K562 (cell line): ENCODE data around the gene HEXIM2. TPM values are rescaled to one million over a fixed set of nuclear protein-coding genes. Genes with fewer than 3 reads are reported as not detected.

Experiments
- ATAC-seq: fragments of 200-7000 bp; cut with Tn5 transposase; 3 replicates; pipeline ENCODE4 v1.9.1; 2020; ENCODE audit warnings: moderate library complexity
- BruUV-seq: library from RNA; stranded (reverse); fragments of 400-500 nt; replicated peaks from 2 replicates; lab custom pipeline; 2021; lab: Mats Ljungman, UMichigan
- CTCF ChIA-PET: fragments of 300-600 bp; formaldehyde crosslinking; extraction: SDS; loops from one replicate; lab custom pipeline; 2021; ENCODE audit warnings: low intra/inter-chr PET ratio; lab: Yijun Ruan, JAX
- POLR2A ChIA-PET: fragments of 300-600, 350-650 bp; sonication (Branson Sonifier 250); formaldehyde crosslinking; extraction: SDS; loops from one replicate; lab custom pipeline; 2021; ENCODE audit warnings: antibody characterized with exemption, inconsistent platforms; lab: Yijun Ruan, JAX
- DNase-seq, 4 experiments: peaks; one replicate each; pipeline versions ENCODE4 v3.0.0 to v3.0.0-alpha.2; 2011 to 2018; ENCODE audit warnings: low spot score in 3 of 4, mixed read lengths in 3 of 4; ENCODE audit errors: extremely low read depth in 1 of 4
- FAIRE-seq: peaks from 2 replicates; lab custom pipeline; 2011; peaks lifted over from hg19 to GRCh38; lab: Jason Lieb, UNC
- H2AFZ ChIP-seq: 2 replicates; pipeline ENCODE4 v1.6.0; 2011; ENCODE audit warnings: low read depth, low read length, control low read depth, inconsistent platforms
- H3K27ac ChIP-seq: fragments of 200-600 bp; 3 replicates; pipeline ENCODE4 v1.8.0; 2011; ENCODE audit warnings: low read depth, mild to moderate bottlenecking, control low read depth, inconsistent platforms, low read length, moderate library complexity, mixed read lengths; ENCODE audit errors: extremely low read depth
- H3K27me3 ChIP-seq, 2 experiments: fragments of 300-600 bp in 1 of 2; 2 replicates in 1 of 2; 3 replicates in 1 of 2; pipeline versions ENCODE4 v1.6.0 to v1.8.0; 2011; ENCODE audit warnings: inconsistent platforms in 2 of 2, low read length in 2 of 2, mild to moderate bottlenecking in 1 of 2, mixed read lengths in 1 of 2, moderate library complexity in 1 of 2; ENCODE audit not compliant: control insufficient read depth in 2 of 2, insufficient read depth in 2 of 2
- H3K36me3 ChIP-seq: fragments of 300-600 bp; 3 replicates; pipeline ENCODE4 v1.8.0; 2011; ENCODE audit warnings: mild to moderate bottlenecking, low read length, inconsistent platforms; ENCODE audit not compliant: control insufficient read depth, insufficient read depth
- H3K4me1 ChIP-seq, 2 experiments: fragments of 200-600 bp in 1 of 2; replicated peaks in 1 of 2; 2 replicates in 1 of 2; 3 replicates in 1 of 2; pipeline versions ENCODE4 v1.5.1 to v1.8.0; 2011; ENCODE audit warnings: inconsistent platforms in 2 of 2, low read length in 2 of 2, mild to moderate bottlenecking in 1 of 2, mixed read lengths in 1 of 2, moderate library complexity in 1 of 2; ENCODE audit not compliant: control insufficient read depth in 2 of 2, insufficient read depth in 2 of 2
- H3K4me2 ChIP-seq: 2 replicates; pipeline ENCODE4 v1.6.1; 2011; ENCODE audit warnings: low read length, control low read depth, inconsistent platforms, mixed read lengths; ENCODE audit not compliant: insufficient read depth
- H3K4me3 ChIP-seq: fragments of 200-600 bp; sonication (generic), shearing (Covaris generic); 2 replicates; pipeline ENCODE4 v1.5.1; 2016; ENCODE audit warnings: control low read depth, inconsistent platforms
- H3K79me2 ChIP-seq: fragments of 200-600 bp; 3 replicates; pipeline ENCODE4 v1.8.0; 2011; ENCODE audit warnings: low read length, inconsistent platforms; ENCODE audit not compliant: control insufficient read depth, insufficient read depth
- H3K9ac ChIP-seq, 2 experiments: 2 replicates each; pipeline versions ENCODE4 v1.6.0 to v1.6.1; 2011; ENCODE audit warnings: low read depth in 2 of 2, low read length in 2 of 2, control low read depth in 1 of 2, inconsistent platforms in 1 of 2, mild to moderate bottlenecking in 1 of 2, mixed read lengths in 1 of 2; ENCODE audit not compliant: insufficient read depth in 1 of 2
- H3K9me1 ChIP-seq: one replicate; pipeline ENCODE4 v1.6.0; 2011; ENCODE audit warnings: inconsistent platforms, mild to moderate bottlenecking, low read length, moderate library complexity; ENCODE audit not compliant: control insufficient read depth, insufficient read depth
- H3K9me3 ChIP-seq: replicated peaks from 2 replicates; pipeline ENCODE4 v1.5.1; 2011; ENCODE audit warnings: low read depth, low read length, inconsistent platforms; ENCODE audit not compliant: control insufficient read depth, insufficient read depth
- H4K20me1 ChIP-seq: replicated peaks from 2 replicates; pipeline ENCODE4 v1.6.1; 2011; ENCODE audit warnings: low read length, inconsistent platforms, mixed read lengths; ENCODE audit not compliant: control insufficient read depth, insufficient read depth
- EP400 ChIP-seq: fragments of 450-650 bp; IDR thresholded peaks from 2 replicates; pipeline ENCODE4 v1.6.1; 2017; ENCODE audit warnings: antibody characterized with exemption, mild to moderate bottlenecking, moderate library complexity
- WGBS: fragments of 100-300 bp; shearing (Covaris generic); methylation state at CpG from one replicate; pipeline ENCODE4 v1.1.6; 2016; ENCODE audit warnings: low coverage, mixed read lengths; ENCODE audit not compliant: insufficient coverage; ENCODE audit errors: missing lambda C conversion rate; 5-methylcytosine and 5-hydroxymethylcytosine counted together
- in situ Hi-C: fragments of 300-500 bp; cut with MboI; formaldehyde crosslinking; loops from 4 replicates; pipeline ENCODE4 v1.15.0; 2018; ENCODE audit warnings: inconsistent platforms, mixed read lengths
- intact Hi-C: fragments of 100-400 bp; cut with micrococcal nuclease; formaldehyde crosslinking; loops from 2 replicates; pipeline ENCODE4 v1.14.2; 2022
- polyA plus RNA-seq, 8 experiments: library from polyadenylated mRNA; depleted of rRNA in 4 of 8; stranded (reverse) in 5 of 8; unstranded in 3 of 8; fragments of >200 nt; fragmentation: Nextera tagmentation in 2 of 8; fragmentation: Illumina TruSeq in 1 of 8; extraction: Ambion mirVana in 2 of 8; extraction: Trizol in 1 of 8; gene quantifications; 2 replicates each; pipeline versions ENCODE4 v1.2.1 to v1.2.3, GENCODE V29; 2011 to 2014; ENCODE audit warnings: inconsistent platforms in 1 of 8, missing spikeins in 1 of 8
- total RNA-seq, 7 experiments: library from RNA; depleted of rRNA in 6 of 7; stranded (reverse); fragments of >200 nt in 6 of 7; fragmentation: Illumina TruSeq in 2 of 7; extraction: Trizol in 2 of 7; gene quantifications; 2 replicates each; pipeline versions ENCODE4 v1.2.1 to v1.2.3, GENCODE V29; 2011 to 2021; ENCODE audit warnings: low replicate concordance in 1 of 7
- TF ChIP-seq, protein P1 (sequence below): IDR thresholded peaks from 2 replicates; pipeline ENCODE4 v1.6.1; 2016; ENCODE audit warnings: missing genetic modification characterization, missing compliant biosample characterization
- TF ChIP-seq, protein P2 (sequence below), 3 experiments: fragments of 200-800 bp in 1 of 3; sonication (Bioruptor generic) in 1 of 3; sonication (generic) in 1 of 3; formaldehyde crosslinking in 1 of 3; IDR thresholded peaks; 2 replicates each; pipeline versions ENCODE4 v1.6.1 to v1.8.0; 2016 to 2022; ENCODE audit warnings: mild to moderate bottlenecking in 2 of 3, missing compliant biosample characterization in 2 of 3, missing genetic modification characterization in 2 of 3, missing genetic modification reagents in 1 of 3
- TF ChIP-seq, protein P3 (sequence below): sonication (generic); formaldehyde crosslinking; IDR thresholded peaks from 2 replicates; pipeline ENCODE4 v1.8.0; 2022; ENCODE audit warnings: mild to moderate bottlenecking, missing genetic modification reagents
- TF ChIP-seq, protein P4 (sequence below): sonication (generic); formaldehyde crosslinking; IDR thresholded peaks from 2 replicates; pipeline ENCODE4 v1.8.0; 2022; ENCODE audit warnings: missing genetic modification reagents, mild to moderate bottlenecking, moderate library complexity, borderline replicate concordance

The HEXIM2 gene
- total and polyA plus RNA-seq, 9 of the 15 experiments (the other 6 are each of a cell fraction or from before 2014, with no cell fraction given): 0.69 to 3.4 (median 1.1) TPM; not detected in 2

DNA sequence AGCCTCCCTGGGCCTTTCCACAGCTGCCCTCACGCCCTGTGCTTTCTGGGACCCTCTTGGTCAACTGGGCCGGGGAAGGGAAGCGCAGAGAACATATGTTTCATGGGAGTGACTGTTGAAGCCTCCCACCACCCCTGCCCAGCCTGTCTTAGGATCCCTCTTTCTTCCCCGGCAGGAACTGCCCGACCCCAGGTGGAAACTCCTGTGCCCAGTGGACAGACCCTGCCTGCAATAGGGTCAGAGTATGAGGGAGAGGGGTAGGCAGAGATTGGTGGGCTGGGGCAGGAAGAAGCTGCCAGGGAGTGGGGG lies 10.5 kb downstream of the HEXIM2 start:
- intact Hi-C loops: no loop called here

DNA sequence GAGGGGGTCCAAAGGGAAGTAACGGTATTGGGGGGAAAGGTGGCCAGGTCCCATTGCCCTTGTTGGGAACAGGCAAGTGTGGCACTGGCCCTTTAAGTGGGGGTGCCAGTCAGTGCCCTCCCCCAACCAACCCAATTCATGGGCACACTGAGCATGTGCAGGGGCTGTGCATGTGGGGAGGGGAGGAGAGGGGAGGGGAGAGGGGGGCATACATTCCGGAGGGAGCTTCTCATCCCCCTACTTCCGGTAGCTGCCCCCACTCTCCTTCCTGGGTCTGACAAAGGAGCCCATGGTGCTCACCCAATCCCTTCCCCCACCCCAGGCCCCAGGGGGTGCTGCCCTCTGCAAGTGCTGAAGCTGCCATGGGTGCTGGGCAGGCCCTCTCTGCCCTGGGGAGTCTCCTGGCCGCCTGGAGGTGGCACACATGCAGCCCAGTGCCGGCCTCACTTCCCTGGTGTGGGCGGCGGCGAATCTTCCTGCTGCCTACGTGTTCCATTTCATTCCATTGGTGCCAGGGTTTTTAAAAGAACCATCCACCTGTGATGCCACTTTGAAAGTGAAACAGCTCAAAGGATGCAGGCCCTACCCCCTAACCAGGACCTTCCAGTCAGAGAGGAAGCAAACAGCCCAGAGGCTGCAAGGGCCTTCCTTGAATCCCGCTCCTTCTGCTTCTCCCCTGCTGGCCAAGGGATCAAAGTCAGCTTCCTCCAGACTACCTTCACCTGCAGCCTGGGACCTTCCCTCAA lies 11.0 kb downstream of the HEXIM2 start:
- ATAC-seq (no peak), DNase-seq (no peak), FAIRE-seq (no peak)
- no TSS peak for BruUV-seq
- POLR2A ChIA-PET: interaction anchor here (0.6 to 7.9 kb wide), 4 partner anchors 11 to 1805 kb away, joined by 3 to 73 read pairs (median 7); partner anchors contain the start of genes HEXIM1 and HEXIM2
- TF ChIP-seq, protein P1, sequence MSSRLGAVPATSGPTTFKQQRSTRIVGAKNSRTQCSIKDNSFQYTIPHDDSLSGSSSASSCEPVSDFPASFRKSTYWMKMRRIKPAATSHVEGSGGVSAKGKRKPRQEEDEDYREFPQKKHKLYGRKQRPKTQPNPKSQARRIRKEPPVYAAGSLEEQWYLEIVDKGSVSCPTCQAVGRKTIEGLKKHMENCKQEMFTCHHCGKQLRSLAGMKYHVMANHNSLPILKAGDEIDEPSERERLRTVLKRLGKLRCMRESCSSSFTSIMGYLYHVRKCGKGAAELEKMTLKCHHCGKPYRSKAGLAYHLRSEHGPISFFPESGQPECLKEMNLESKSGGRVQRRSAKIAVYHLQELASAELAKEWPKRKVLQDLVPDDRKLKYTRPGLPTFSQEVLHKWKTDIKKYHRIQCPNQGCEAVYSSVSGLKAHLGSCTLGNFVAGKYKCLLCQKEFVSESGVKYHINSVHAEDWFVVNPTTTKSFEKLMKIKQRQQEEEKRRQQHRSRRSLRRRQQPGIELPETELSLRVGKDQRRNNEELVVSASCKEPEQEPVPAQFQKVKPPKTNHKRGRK (tag): no peak
- TF ChIP-seq, protein P2, sequence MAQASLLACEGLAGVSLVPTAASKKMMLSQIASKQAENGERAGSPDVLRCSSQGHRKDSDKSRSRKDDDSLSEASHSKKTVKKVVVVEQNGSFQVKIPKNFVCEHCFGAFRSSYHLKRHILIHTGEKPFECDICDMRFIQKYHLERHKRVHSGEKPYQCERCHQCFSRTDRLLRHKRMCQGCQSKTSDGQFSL (CRISPR knock-in tag; IDR thresholded peaks at IDR 0.05): peak; percentile 59; the same call in 1 of the 2 replicates
- TF ChIP-seq, protein P2 (tag; IDR thresholded peaks at IDR 0.05): peak in 1 of 2 experiments; percentile 47; a peak in 1 of 4 replicates
- TF ChIP-seq, protein P3, sequence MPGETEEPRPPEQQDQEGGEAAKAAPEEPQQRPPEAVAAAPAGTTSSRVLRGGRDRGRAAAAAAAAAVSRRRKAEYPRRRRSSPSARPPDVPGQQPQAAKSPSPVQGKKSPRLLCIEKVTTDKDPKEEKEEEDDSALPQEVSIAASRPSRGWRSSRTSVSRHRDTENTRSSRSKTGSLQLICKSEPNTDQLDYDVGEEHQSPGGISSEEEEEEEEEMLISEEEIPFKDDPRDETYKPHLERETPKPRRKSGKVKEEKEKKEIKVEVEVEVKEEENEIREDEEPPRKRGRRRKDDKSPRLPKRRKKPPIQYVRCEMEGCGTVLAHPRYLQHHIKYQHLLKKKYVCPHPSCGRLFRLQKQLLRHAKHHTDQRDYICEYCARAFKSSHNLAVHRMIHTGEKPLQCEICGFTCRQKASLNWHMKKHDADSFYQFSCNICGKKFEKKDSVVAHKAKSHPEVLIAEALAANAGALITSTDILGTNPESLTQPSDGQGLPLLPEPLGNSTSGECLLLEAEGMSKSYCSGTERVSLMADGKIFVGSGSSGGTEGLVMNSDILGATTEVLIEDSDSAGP (CRISPR knock-in tag): peak; percentile 66; the same call in 1 of the 2 replicates
- Histone ChIP-seq H2AFZ (no peak overlapping the region), H3K27me3 (no peaks in the 10 kb centered on the region), H4K20me1 (no peaks in the 10 kb centered on the region), H3K27ac (no peak overlapping the region), H3K9ac (peak overlapping the region in 1 of 2 experiments; percentile 65; a peak in 1 of 4 replicates), H3K9me3 (no peaks in the 10 kb centered on the region), H3K9me1 (no peaks in the 10 kb centered on the region), H3K36me3 (no peaks in the 10 kb centered on the region), H3K4me2 (no peak overlapping the region), H3K79me2 (no peaks in the 10 kb centered on the region), H3K4me1 (peaks cover 2 to 38% of the 10 kb centered on the region in 2 experiments; a peak in 3 of 5 replicates), H3K4me3 (no peak overlapping the region)
- intact Hi-C loops: no loop called here
- CTCF ChIA-PET: no interaction called here
- in situ Hi-C loops: no loop called here
- WGBS: 66% methylated on average over 8 of the region's 10 CpGs

More for the DNA sequence above, 10.5 kb downstream of the HEXIM2 start:
- Histone ChIP-seq H3K36me3 (no peaks in the 10 kb centered on the region), H3K27ac (no peak overlapping the region), H3K4me1 (peaks cover 2 to 38% of the 10 kb centered on the region in 2 experiments; a peak in 3 of 5 replicates), H4K20me1 (no peaks in the 10 kb centered on the region), H3K27me3 (no peaks in the 10 kb centered on the region), H3K79me2 (no peaks in the 10 kb centered on the region), H3K9me1 (no peaks in the 10 kb centered on the region), H3K4me2 (no peak overlapping the region), H3K9me3 (no peaks in the 10 kb centered on the region), H3K4me3 (no peak overlapping the region), H2AFZ (peak overlapping the region; percentile 3; the same call in 1 of the 2 replicates), H3K9ac (peak overlapping the region in 1 of 2 experiments; percentile 65; a peak in 1 of 4 replicates)
- no peak for FAIRE-seq
- BruUV-seq: no TSS peak
- in situ Hi-C loops: no loop called here
- POLR2A ChIA-PET: interaction anchor here (0.6 to 7.9 kb wide), 3 partner anchors 11 to 1806 kb away, joined by 3 to 73 read pairs (median 14); partner anchors contain the start of genes HEXIM1 and HEXIM2
- CTCF ChIA-PET: no interaction called here
- TF ChIP-seq, protein P4, sequence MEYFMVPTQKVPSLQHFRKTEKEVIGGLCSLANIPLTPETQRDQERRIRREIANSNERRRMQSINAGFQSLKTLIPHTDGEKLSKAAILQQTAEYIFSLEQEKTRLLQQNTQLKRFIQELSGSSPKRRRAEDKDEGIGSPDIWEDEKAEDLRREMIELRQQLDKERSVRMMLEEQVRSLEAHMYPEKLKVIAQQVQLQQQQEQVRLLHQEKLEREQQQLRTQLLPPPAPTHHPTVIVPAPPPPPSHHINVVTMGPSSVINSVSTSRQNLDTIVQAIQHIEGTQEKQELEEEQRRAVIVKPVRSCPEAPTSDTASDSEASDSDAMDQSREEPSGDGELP (CRISPR knock-in tag): peak; percentile 27; the same call in 1 of the 2 replicates
- no peak for TF ChIP-seq EP400
- no peak for ATAC-seq
- no peak for DNase-seq
- WGBS: 71% methylated on average over 5 of the region's 5 CpGs
